HL-60 (cell line): ENCODE results near the gene UGCG.

Experiments used
- CTCF ChIP-seq: IDR thresholded peaks from one replicate; pipeline ENCODE4 v1.5.1; 2011; ENCODE audit warnings: low read length, control low read depth, inconsistent platforms; ENCODE audit not compliant: insufficient read depth
- GABPA ChIP-seq: IDR thresholded peaks from 2 replicates; pipeline ENCODE4 v1.6.1; 2012; ENCODE audit warnings: low read depth
- POLR2AphosphoS5 ChIP-seq: IDR thresholded peaks from 2 replicates; pipeline ENCODE4 v1.6.1; 2012; ENCODE audit warnings: low read depth
- REST ChIP-seq: IDR thresholded peaks from 2 replicates; pipeline ENCODE4 v1.6.1; 2012; ENCODE audit warnings: low read depth; ENCODE audit not compliant: insufficient replicate concordance

GRCh38 chr9:111914749-111915424 is 18.3 kb downstream of the UGCG start:
- TF ChIP-seq CTCF, result no peak
- no peak for TF ChIP-seq POLR2AphosphoS5
- TF ChIP-seq GABPA, result no peak
- TF ChIP-seq REST, result no peak
